Choroid plexus epithelial cell (primary cell): Measurements from ENCODE around the gene FAM110A.
A peak's percentile ranks its signal among the peaks of the same experiment; 100 is the strongest.

ENCODE experiments used
- DNase-seq: peaks from one replicate; pipeline ENCODE4 v3.0.0-alpha.2; 2010; ENCODE audit warnings: low read depth
- H3K4me3 ChIP-seq: 2 replicates; pipeline ENCODE4 v1.5.1; 2011; ENCODE audit warnings: low read depth, mild to moderate bottlenecking, control low read depth, low read length, moderate library complexity
- TF ChIP-seq, protein P1 (sequence below): conservative IDR thresholded peaks from 2 replicates; pipeline ENCODE4 v1.5.1; 2011; ENCODE audit warnings: low read depth, mild to moderate bottlenecking, control low read depth, inconsistent platforms, low read length, moderate library complexity

The FAM110A gene

DNA sequence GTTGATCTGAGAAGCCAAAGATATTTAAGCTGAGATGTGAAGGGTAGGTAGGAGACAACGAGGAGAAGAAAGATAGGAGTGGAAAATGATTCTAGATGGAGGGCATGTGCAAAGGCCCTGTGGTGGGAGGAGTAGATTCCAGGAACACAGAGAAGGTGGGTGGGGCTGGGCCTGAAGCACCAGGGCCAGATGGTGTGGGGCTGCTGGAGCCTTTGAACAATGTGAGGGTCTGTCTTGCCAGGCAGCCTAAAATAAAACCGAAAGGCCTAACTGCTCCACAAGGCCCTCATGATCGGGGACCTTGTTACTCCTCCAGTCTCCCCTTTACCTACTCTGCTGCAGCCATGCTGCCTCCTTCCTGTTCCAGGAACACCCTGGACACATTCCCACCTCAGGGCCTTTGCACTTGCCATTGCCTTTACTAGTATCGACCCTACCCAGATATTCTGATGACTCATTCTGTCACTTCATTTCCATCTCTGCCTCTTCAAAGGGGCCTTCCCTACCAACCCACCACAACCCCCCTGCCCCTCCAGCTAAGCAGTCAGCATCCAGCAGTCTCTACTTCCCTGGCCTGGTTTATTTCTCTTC lies 20.0 kb downstream of the FAM110A start:
- no peak for DNase-seq
- TF ChIP-seq, protein P1, sequence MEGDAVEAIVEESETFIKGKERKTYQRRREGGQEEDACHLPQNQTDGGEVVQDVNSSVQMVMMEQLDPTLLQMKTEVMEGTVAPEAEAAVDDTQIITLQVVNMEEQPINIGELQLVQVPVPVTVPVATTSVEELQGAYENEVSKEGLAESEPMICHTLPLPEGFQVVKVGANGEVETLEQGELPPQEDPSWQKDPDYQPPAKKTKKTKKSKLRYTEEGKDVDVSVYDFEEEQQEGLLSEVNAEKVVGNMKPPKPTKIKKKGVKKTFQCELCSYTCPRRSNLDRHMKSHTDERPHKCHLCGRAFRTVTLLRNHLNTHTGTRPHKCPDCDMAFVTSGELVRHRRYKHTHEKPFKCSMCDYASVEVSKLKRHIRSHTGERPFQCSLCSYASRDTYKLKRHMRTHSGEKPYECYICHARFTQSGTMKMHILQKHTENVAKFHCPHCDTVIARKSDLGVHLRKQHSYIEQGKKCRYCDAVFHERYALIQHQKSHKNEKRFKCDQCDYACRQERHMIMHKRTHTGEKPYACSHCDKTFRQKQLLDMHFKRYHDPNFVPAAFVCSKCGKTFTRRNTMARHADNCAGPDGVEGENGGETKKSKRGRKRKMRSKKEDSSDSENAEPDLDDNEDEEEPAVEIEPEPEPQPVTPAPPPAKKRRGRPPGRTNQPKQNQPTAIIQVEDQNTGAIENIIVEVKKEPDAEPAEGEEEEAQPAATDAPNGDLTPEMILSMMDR, result no peak
- no peak overlapping the region for H3K4me3 ChIP-seq

DNA sequence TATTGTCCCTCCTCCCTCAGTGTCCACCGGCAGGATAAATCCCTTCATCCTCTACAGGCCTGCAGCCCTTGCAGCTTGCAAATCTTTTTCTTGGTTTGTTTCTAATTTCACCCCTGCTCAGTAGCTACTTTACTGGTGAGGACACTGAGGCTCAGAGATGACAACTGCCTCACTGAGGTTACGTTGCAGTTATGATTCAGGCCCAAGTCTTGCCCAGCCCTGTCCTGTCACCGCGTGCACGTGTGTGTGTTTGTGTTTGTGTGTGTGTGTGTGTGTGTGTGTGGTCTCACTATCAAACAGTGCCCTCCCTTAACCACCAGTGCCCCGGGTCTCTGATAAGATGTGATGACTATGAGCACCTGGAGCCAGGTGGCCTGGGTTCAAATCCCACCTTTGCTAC lies 21.1 kb downstream of the FAM110A start:
- TF ChIP-seq, protein P1, result no peak
- no peak overlapping the region for H3K4me3 ChIP-seq
- DNase-seq, result no peak

- TF ChIP-seq, protein P1, result no peak
- no peak for DNase-seq
- no peak overlapping the region for H3K4me3 ChIP-seq
Measured at GRCh38 chr20:855466-856360, 22.2 kb downstream of the FAM110A start.

- no peak overlapping the region for H3K4me3 ChIP-seq
- DNase-seq, result peak; percentile 18
- TF ChIP-seq, protein P1, result no peak
Measured at GRCh38 chr20:856361-856775, 22.9 kb downstream of the FAM110A start.

DNA sequence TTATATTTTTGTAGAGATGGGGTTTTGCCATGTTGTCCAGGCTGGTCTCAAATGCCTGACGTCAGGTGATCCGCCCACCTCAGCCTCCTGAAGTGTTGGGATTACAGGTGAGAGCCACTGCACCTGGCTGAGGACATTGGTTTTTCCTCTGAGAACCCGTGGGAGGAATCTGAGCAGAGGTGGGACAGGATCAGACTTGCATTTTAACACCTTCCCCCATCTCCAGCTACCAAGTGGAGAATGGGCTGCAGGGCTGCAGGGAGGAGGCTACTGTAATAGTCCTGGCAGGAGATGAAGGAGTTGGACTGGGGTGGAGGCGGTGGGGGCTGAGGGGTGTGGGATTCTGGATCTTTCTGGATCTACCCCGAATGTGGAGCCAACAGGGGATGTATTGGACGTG lies 24.5 kb downstream of the FAM110A start:
- TF ChIP-seq, protein P1, result no peak
- no peak for DNase-seq
- H3K4me3 ChIP-seq, result no peak overlapping the region

DNA sequence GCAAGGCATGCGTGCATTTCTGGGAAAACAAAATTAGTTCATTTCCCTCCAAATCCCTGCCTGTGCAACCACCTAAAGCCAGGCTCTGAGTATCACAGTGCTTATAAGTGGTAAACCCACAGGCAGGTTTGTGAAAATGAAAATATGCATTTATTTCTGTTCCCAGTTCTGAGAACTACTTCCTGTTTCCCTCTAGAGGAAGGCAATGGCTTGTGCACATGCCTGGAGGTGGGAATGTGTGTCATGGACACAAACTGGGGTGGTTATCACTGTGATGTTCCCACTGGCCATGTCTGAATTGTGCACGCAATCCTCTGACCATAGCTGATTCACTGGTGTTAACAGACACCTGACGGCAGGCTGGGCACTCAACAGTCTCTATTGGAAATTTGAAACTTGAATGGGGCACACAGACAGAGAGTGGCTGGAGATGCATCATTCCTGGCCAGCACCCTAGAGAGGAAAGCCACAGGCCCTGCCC lies 26.3 kb downstream of the FAM110A start:
- H3K4me3 ChIP-seq, result no peak overlapping the region
- TF ChIP-seq, protein P1, result peak; percentile 17
- DNase-seq, result peak; percentile 4
